Cardiac fibroblast (primary cell): ENCODE results near the gene SMIM3.

ENCODE experiments used
- DNase-seq, 2 donors: peaks; one replicate each; pipeline versions ENCODE4 v3.0.0 to v3.0.0-alpha.2; 2010; ENCODE audit warnings: low read depth in 2 of 2
- H3K4me3 ChIP-seq, 2 donors: replicated peaks in 1 of 2; 1 replicate in 1 of 2; 2 replicates in 1 of 2; pipeline ENCODE4 v1.5.1; 2011; ENCODE audit warnings: low read depth in 2 of 2, low read length in 2 of 2, mild to moderate bottlenecking in 2 of 2, moderate library complexity in 1 of 2
- TF ChIP-seq, protein P1 (sequence below): IDR thresholded peaks from one replicate; pipeline ENCODE4 v1.5.1; 2011; ENCODE audit warnings: low read depth, mild to moderate bottlenecking, low read length, inconsistent platforms

The SMIM3 gene

DNA sequence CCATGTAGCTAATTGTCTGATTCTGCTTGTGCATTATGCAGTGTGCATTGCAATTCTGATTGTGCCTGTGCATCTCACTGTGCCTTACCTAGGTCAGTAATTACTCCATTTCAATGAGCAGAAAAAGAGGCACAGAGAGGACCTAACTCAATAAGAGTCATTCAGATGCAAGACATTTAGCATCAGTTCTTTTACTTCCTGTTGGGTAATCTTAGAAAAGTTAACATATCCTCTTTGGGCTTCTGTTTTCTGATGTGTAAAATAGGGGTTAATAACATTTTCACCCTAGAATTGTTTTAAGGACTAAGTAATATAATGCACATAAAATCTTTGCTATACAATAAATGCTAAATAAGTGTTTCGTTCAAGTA is 12.8 kb upstream of the SMIM3 start:
- no peak overlapping the region for H3K4me3 ChIP-seq
- TF ChIP-seq, protein P1, sequence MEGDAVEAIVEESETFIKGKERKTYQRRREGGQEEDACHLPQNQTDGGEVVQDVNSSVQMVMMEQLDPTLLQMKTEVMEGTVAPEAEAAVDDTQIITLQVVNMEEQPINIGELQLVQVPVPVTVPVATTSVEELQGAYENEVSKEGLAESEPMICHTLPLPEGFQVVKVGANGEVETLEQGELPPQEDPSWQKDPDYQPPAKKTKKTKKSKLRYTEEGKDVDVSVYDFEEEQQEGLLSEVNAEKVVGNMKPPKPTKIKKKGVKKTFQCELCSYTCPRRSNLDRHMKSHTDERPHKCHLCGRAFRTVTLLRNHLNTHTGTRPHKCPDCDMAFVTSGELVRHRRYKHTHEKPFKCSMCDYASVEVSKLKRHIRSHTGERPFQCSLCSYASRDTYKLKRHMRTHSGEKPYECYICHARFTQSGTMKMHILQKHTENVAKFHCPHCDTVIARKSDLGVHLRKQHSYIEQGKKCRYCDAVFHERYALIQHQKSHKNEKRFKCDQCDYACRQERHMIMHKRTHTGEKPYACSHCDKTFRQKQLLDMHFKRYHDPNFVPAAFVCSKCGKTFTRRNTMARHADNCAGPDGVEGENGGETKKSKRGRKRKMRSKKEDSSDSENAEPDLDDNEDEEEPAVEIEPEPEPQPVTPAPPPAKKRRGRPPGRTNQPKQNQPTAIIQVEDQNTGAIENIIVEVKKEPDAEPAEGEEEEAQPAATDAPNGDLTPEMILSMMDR: no peak
- DNase-seq: no peak

DNA sequence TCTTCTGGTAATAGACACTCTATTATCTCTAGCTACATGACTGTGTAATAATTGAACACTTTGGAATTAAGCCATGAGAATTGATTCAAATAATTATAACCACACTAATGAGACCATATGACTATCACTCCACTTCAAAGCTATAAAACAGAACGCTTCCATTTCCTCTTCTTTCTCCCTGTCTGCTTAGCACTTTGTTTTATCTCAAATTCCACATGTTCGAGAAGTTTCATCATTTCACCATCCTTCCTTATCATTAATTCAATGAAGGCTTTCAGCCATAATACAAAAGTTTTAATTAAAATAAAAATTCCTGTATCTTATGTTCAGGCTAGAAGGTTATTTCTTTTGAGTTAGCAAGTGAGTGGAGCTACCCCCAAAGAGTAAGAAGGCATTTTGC is 12.3 kb upstream of the SMIM3 start:
- no peak overlapping the region for H3K4me3 ChIP-seq
- TF ChIP-seq, protein P1: no peak
- no peak for DNase-seq

DNA sequence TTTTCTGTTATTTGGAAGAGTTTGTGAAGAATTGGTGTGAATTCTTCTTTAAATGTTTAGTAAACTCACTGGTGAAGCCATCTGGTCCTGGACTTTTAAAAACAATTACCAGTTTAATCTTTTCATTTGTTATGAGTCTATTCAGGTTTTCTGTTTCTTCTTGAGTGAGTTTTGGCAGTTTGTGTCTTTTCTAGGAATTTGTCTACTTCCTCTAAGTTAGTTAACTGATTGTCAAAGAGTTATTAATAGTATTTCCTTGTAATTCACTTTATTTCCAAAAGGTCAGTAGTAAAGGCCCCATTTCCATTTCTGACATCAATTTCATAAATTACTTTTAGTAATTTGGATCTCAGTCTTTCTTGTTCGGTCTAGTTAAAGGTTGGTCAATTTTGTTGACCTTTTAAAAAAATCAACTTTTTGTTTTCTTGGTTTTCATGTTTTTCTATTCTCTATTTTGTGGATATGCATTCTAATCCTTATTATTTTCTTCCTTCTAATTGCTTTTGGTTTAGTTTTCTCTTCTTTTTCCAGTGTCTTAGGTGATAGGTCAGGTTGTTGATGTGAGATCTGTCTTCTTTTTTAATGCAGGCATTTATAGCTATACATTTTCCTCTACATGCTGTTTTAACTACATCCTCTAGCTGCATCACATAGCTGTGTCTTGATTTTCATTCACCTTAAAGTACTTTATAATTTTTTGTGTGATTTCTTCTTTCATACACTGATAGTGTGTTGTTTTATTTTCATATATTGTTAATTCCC is 7.3 kb upstream of the SMIM3 start:
- H3K4me3 ChIP-seq: no peak overlapping the region
- TF ChIP-seq, protein P1: no peak

DNA sequence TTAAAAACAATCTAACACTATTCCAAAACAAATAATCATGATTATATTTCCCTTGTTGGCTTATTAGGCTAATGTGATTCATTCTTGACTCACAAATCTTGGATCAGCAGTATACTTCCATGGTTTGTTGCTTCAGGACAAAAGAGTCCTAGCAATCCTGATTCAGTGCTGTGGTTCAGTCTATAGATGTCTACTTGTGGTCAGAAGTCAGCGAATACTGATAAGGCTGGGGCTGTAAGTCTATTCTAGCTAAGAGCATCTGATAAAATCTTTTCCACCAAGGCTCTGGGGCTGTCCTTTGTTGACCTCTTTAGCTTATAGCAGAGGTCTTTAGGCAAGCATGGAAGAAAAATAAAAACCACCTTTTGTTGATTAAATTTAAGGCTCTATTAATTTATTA is 4.4 kb upstream of the SMIM3 start:
- H3K4me3 ChIP-seq: no peak overlapping the region
- TF ChIP-seq, protein P1: no peak
- peak; percentile 76 to 88 for DNase-seq

More for the DNA sequence above, 7.3 kb upstream of the SMIM3 start:
- no peak for DNase-seq

DNA sequence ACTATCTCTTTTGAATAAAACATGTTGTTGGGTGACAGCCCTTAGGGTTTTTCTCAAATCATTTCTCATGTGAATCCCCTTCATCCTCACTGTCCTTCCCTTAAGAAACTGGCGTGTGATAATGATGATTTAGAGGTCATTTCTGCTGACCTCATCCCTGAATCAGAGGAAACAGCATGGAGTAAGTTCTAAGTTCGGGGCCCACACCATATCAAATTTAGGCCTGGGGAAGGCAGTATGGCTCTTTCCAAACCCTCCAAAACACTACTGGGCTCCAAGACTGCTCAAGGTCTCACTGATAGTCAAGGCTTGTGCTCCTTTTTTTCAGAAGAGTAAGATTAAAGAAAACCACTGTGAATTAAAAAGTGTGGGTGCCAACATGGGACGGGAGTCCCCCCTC is 872 bp upstream of the SMIM3 start:
- TF ChIP-seq, protein P1: no peak
- peak in 1 of 2 donors; percentile 23 for DNase-seq
- H3K4me3 ChIP-seq: peak overlapping the region in 1 of 2 donors; percentile 97

DNA sequence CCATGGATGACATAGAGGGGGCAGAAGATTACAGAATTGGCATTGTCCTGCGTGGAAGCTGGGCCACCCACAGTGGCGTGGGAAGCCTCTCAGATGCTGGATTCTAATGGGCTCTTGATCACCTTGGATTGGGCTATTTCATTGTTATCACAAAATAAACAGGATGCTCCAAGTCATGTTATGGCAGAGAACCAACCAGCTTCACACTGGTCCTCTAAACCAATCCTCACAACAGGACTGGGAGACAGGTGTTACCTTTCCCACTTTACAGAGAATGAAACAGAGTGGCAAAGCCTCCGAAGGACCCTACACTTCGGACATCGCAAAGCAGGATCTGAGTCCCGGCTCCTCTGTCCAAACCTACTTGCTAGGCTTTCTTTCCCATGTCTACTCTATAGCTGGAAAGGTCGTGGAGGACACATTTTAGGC is 455 bp upstream of the SMIM3 start:
- H3K4me3 ChIP-seq: peak overlapping the region; percentile 83 to 97
- DNase-seq: peak; percentile 51 to 63

More for the DNA sequence above, 455 bp upstream of the SMIM3 start:
- TF ChIP-seq, protein P1: no peak
